WI38 (cell line): ENCODE results near the gene PPME1.

Experiments
- H3K4me3 ChIP-seq: 2 replicates; pipeline ENCODE4 v1.5.1; 2011; ENCODE audit warnings: low read depth, mild to moderate bottlenecking, control low read depth, low read length
- CTCF ChIP-seq: IDR thresholded peaks from 2 replicates; pipeline ENCODE4 v1.5.1; 2012; ENCODE audit warnings: low read depth, mild to moderate bottlenecking, control low read depth, low read length

The PPME1 gene

DNA sequence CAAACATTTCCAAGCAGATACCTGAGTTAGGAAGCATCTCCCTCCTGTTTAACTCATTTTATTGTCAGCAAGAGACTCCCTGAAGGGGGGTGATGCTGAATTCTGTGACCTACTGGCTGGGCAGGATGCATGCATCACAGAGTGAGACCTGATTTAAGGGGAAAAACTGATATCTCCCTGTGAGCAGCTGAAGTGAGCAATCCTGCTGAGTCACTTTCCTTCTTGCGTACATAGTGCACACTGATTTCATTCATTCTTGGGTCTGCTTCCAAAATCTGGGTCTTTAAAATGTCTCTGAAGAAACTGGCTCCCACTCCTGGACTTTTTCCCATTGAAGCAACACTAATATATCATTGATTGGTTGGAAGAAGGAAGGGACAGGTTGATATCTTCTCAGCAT lies 117.1 kb downstream of the PPME1 start:
- no peak overlapping the region for H3K4me3 ChIP-seq

DNA sequence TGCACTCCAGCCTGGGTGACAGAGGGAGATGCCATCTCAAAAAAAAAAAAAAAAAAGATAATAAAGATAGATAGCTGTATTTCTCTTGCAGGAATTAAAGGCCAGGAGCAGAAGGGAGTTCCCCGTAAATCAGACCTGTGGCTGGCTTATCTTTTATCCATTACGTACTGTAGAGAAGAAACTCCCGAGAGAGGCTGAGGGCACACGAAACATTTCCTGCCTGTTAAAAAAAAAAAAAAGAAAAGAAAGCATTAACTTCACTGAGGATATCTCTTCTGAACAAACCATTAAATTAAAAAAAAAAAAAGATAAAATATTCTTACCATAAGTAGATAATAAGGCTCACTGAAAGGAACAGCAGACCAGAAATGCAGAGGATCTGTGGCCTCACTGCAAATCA lies 117.8 kb downstream of the PPME1 start:
- no peak overlapping the region for H3K4me3 ChIP-seq
- no peak for TF ChIP-seq CTCF

More for the DNA sequence above, 117.1 kb downstream of the PPME1 start:
- TF ChIP-seq CTCF: no peak

DNA sequence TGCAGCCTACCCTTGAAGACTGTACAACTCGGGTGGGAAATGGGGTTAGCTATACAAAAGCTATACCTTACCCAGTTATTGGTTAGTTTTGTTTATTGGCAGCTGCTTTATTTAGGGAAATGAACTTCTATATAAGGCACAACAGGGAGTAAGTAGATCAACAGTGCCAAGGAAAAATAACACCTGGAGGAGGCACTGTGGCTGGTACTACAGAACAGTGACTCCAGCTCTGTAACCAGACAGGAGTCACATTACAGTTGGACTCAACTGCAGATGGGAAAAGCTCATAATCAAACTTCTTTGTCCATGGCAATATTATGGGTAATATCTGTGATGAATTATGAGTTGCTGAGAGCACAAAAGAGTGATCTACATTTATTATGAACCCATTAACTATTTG lies 126.4 kb downstream of the PPME1 start:
- no peak overlapping the region for H3K4me3 ChIP-seq
- no peak for TF ChIP-seq CTCF

DNA sequence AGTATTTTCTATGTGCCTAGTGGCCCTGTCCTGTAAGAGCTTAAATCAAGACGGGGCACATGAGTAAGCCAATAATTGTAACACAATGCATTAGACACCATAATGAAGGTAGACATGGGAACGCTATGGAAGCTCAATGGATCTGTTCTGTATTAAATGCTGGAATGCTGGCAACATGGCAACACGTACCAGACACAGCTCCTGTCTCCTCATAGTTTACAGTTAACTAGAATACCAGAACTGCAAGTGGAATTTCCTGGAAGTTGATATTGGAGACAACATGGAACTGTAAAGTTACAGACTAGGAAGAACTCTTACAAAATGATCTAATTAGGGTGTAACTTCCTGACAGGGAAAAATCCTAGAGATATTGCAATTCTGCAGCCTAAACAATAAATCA lies 127.9 kb downstream of the PPME1 start:
- H3K4me3 ChIP-seq: no peak overlapping the region
- no peak for TF ChIP-seq CTCF
